Measurements from ENCODE around the gene MCU. TPM values are rescaled to one million over a fixed set of nuclear protein-coding genes. Genes with fewer than 3 reads are reported as not detected.
"Not testable (repeated sequence)": the region's sequence is repeated elsewhere in the genome, so short reads cannot be mapped to it uniquely, and the experiment has no call there.

Gene MCU
- total RNA-seq, 1 donor from 2014 or later: 21.7 TPM

- Mint-ChIP-seq H3K4me3 (no peak overlapping the region), H3K27ac (ENCODE audit: unreplicated experiment) (no peak overlapping the region), H3K4me1 (peaks cover 3% of the 10 kb centered on the region), H3K36me3 (ENCODE audit: low read depth) (peaks cover 4% of the 10 kb centered on the region), H3K27me3 (ENCODE audit: low read depth) (no peaks in the 10 kb centered on the region), H3K9me3 (peaks cover 7% of the 10 kb centered on the region)
- DNase-seq (ENCODE audit: low read depth, low spot score): no peak
- TF ChIP-seq, protein P1, sequence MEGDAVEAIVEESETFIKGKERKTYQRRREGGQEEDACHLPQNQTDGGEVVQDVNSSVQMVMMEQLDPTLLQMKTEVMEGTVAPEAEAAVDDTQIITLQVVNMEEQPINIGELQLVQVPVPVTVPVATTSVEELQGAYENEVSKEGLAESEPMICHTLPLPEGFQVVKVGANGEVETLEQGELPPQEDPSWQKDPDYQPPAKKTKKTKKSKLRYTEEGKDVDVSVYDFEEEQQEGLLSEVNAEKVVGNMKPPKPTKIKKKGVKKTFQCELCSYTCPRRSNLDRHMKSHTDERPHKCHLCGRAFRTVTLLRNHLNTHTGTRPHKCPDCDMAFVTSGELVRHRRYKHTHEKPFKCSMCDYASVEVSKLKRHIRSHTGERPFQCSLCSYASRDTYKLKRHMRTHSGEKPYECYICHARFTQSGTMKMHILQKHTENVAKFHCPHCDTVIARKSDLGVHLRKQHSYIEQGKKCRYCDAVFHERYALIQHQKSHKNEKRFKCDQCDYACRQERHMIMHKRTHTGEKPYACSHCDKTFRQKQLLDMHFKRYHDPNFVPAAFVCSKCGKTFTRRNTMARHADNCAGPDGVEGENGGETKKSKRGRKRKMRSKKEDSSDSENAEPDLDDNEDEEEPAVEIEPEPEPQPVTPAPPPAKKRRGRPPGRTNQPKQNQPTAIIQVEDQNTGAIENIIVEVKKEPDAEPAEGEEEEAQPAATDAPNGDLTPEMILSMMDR (conservative IDR thresholded peaks at IDR 0.05): no peak
These were observed 71.3 kb downstream of the MCU start for GRCh38 chr10:72763201-72763600.

- no peak overlapping the region for H3K27ac Mint-ChIP-seq (ENCODE audit: unreplicated experiment)
- H3K4me3 Mint-ChIP-seq: no peak overlapping the region
- no peak for DNase-seq (ENCODE audit: low read depth, low spot score)
- TF ChIP-seq, protein P1 (conservative IDR thresholded peaks at IDR 0.05): no peak
- no peaks in the 10 kb centered on the region for H3K27me3 Mint-ChIP-seq (ENCODE audit: low read depth)
- peaks cover 7% of the 10 kb centered on the region for H3K9me3 Mint-ChIP-seq
- no peaks in the 10 kb centered on the region for H3K4me1 Mint-ChIP-seq
- H3K36me3 Mint-ChIP-seq (ENCODE audit: low read depth): peaks cover 4% of the 10 kb centered on the region
These were observed 72.2 kb downstream of the MCU start for GRCh38 chr10:72764151-72764550.

DNA sequence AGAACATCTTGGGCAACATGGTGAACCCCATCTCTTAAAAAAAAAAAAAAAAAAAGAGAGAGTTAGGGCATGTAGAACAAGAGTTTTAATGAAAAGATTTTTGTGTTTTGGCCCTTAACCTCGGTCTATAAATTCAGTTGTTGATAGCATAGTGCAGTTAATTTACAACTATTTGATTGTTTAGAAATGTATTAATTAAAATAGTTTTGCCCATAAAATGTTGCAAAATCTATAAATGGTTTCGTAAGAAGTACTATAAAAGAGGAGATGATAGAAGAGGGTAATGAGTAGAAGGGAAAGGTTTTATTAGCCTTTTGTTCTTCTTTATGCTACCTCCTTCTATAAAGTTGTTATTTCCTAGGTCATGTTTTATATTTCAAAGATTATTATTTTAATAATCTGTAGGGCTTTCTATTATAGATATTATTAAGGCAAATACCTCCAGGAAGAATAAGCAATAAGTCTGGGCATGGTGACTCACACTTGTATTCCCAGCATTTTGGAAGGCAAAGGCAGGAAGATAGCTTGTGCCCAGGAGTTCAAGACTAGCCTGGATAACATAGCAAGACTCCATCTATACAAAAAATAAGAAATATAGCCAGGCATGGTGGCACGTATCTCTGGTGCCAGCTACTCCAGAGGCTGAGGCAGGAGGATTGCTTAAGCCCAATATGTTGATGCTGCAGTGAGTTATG, 73.3 kb downstream of the MCU start:
- no peak for DNase-seq (ENCODE audit: low read depth, low spot score)
- H3K9me3 Mint-ChIP-seq: peaks cover 7% of the 10 kb centered on the region
- H3K4me3 Mint-ChIP-seq: no peak overlapping the region
- peaks cover 8% of the 10 kb centered on the region for H3K36me3 Mint-ChIP-seq (ENCODE audit: low read depth)
- TF ChIP-seq, protein P1 (conservative IDR thresholded peaks at IDR 0.05): no peak
- no peak overlapping the region for H3K27ac Mint-ChIP-seq (ENCODE audit: unreplicated experiment)
- H3K4me1 Mint-ChIP-seq: no peaks in the 10 kb centered on the region
- no peaks in the 10 kb centered on the region for H3K27me3 Mint-ChIP-seq (ENCODE audit: low read depth)

DNA sequence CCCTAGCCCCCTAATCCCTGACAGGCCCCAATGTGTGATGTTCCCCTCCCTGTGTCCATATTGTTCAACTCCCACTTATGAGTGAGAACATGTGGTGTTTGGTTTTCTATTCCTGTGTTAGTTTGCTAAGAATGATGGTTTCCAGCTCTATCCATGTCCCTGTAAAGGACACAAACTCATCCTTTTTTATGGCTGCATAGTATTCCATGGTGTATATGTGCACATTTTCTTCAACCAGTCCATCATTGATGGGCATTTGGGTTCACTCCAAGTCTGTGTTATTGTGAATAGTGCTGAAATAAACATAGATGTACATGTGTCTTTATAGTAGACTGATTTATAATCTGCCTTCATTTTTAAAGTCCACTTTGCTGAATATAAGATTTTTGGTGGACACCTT, 79.3 kb downstream of the MCU start:
- H3K27ac Mint-ChIP-seq (ENCODE audit: unreplicated experiment); DNase-seq (ENCODE audit: low read depth, low spot score); H3K4me3 Mint-ChIP-seq; H3K27me3 Mint-ChIP-seq (ENCODE audit: low read depth); H3K4me1 Mint-ChIP-seq: not testable (repeated sequence)
- peaks cover 15% of the 10 kb centered on the region for H3K36me3 Mint-ChIP-seq (ENCODE audit: low read depth)
- peaks cover 15% of the 10 kb centered on the region for H3K9me3 Mint-ChIP-seq

DNA sequence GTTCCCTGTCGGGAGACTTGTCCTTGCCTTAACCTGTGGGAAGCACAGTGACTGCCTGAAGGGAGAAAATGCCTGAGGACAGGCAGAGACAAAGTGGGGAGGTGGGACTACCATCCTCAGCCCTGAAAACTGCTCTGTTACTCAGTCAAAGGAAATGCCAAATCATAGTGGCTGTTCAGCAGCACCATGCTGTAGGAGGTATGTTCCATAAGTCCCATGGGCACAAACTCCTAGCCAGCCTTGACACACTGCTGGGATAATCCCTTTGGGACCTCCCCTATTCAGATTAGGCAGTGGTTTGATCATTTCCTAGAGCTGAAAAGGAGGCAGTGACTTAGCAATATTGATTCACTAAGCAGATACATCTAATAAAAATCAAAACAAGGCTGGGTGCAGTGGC, 80.1 kb downstream of the MCU start:
- Mint-ChIP-seq H3K36me3 (ENCODE audit: low read depth) (peaks cover 15% of the 10 kb centered on the region), H3K27ac (ENCODE audit: unreplicated experiment) (no peak overlapping the region), H3K4me3 (no peak overlapping the region), H3K4me1 (no peaks in the 10 kb centered on the region), H3K9me3 (peaks cover 16% of the 10 kb centered on the region), H3K27me3 (ENCODE audit: low read depth) (no peaks in the 10 kb centered on the region)
- TF ChIP-seq, protein P1 (conservative IDR thresholded peaks at IDR 0.05): no peak
- no peak for DNase-seq (ENCODE audit: low read depth, low spot score)

GRCh38 chr10:72779874-72780273, 87.9 kb downstream of the MCU start:
- TF ChIP-seq, protein P1 (conservative IDR thresholded peaks at IDR 0.05): no peak
- Mint-ChIP-seq H3K4me1 (peaks cover 21% of the 10 kb centered on the region), H3K27ac (ENCODE audit: unreplicated experiment) (no peak overlapping the region), H3K36me3 (ENCODE audit: low read depth) (peaks cover 5% of the 10 kb centered on the region), H3K27me3 (ENCODE audit: low read depth) (no peaks in the 10 kb centered on the region), H3K9me3 (peaks cover 15% of the 10 kb centered on the region), H3K4me3 (no peak overlapping the region)
- DNase-seq (ENCODE audit: low read depth, low spot score): no peak

Data from neural crest cell (in vitro differentiated cells).